ENCODE measurements around the gene ELMO1.

Gene ELMO1

DNA sequence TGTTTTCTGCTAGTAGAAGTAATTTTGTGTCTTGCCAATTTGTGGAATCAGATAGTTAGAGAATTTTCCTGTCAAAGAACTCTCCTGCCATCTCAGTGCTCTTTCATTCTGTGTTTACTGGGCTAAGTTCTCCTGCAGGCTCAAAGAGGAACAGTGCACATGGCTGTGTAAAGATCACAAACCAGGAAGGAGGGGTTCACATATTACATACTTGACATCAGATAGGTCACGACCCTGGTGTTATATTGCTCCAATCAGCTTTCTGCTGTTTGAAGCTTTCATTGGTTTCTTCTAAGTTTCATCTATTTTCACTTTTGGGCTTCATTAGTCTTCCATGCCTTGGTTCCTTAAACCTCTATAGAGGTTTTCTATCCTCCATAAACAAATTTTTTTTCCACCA lies 13.5 kb upstream of the ELMO1 start:
- DNase-seq, result no peak

DNA sequence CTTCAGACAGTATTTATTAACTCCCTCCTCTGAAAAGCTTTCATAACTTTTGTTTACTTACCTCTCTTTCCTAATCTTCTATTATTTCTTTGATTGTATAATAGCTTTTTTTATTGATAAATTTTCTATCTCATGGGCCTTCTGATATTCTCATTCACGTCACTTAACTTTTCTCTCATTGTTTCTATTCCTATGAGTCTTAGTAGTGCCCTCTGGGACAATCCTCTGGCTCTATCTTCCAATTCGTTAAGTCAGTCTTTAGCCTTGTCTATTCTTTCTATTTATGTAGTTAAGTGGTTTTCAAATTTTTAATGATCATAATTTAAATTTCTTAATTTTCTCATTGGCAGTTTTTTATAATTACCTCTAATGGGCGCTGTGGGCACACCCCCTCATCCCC lies 6.4 kb upstream of the ELMO1 start:
- no peak for DNase-seq

DNA sequence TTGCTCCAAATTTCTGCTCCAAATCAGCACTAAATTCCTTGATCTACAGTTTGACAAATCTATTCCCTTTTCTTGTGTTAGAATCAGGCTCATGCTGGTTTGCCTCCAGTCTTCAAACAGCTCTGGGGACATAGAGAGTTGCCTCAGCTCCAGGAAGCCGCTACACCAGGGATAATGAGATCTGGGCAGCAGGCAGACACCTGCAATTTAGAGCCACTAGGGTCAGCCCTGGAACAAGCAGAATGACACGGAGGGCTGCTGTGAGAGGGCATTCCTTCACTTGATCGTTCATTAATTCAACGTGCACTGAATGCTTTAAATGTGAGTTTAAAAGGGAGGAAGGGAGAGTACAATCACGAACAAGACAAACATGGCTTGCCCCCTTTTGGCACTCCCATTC lies 3.7 kb upstream of the ELMO1 start:
- no peak for DNase-seq

DNA sequence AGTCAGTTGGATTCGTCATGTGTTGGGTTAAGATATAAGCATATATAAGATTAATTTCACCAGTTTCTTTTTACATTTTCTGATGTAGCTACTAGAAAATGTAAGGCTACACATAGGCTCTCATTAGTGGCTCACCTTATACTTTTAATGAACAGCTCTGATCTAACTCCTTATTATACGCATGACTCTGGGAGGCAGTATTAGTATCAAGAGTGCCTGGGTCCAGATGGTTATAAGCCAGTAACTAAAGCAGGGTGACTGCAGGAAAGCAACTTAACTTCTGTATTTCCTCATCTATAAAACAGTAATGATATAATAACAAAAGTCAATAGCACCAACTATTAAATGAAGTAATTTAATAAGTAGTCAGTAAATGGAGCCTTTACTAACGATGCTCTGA lies 1.4 kb upstream of the ELMO1 start:
- DNase-seq, result no peak

DNA sequence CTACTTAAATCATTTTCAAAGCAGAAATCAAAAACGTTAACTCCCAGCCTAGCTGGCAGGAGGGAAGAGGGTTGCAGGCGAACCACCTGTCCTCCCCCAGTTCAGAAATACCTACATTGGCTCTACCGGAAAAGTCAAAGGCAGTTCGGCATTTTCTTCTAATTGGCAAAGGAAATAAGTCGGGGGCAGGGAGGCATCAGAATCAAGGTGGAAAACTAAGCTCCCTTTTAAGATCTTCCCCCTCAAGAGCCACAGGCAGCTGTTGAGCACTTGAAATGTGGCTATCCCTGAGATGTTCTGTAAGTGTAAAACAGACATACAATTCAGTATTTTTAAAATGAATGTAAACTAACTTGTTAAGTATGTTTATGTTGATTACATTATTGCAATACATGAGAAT lies 957 bp upstream of the ELMO1 start:
- no peak for DNase-seq

DNA sequence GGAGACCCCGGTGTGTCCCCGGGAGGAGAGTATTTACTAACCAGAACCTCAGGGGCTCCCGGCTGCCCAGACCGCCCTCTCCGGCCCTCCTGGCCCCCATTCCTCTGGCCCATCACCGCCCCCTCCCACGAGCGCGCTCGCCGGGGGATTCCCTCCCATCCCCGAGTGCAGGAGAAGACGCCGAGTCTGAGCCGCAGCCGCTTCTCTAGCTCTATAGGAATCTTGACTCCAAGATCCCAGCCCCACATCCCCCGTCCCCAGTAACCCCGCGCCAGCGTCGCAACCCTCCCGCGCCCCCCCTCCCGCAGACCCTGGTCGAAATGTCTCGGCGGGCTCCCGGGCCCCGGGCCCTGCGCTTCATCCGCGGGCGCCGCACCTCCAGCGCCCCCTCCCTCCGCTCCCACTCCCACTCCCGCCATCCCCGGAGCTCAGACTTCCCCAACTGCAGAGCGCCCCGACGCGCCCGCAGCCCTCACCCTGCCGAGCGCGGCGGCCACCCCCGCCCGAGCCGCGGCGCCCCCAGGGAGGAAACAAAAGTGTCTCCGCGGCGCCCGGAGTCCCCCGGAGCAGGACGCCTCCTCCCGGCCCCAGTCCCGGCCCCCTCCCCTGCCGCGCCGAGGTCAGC lies 541 bp downstream of the ELMO1 start:
- DNase-seq, result peak; percentile 30

DNA sequence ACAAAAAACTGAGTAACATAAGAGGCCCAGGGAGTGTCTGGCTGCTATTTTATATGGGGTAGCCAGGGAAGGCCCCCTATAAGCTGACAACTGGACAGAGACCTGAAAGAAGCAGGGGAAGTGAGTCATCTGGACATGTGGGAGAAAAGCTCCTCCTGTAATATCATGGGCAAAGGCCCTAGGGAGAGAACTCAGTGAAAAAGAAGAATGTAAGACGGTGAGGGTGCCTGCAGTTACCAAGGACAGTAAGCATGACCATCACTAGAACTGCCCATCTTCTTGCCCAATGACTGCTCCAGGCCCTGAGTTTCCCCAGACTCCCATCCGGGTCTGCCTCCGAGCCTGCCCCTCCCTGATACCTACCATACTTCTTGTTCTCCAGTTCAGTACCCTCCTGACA lies 2.3 kb downstream of the ELMO1 start:
- DNase-seq, result no peak

DNA sequence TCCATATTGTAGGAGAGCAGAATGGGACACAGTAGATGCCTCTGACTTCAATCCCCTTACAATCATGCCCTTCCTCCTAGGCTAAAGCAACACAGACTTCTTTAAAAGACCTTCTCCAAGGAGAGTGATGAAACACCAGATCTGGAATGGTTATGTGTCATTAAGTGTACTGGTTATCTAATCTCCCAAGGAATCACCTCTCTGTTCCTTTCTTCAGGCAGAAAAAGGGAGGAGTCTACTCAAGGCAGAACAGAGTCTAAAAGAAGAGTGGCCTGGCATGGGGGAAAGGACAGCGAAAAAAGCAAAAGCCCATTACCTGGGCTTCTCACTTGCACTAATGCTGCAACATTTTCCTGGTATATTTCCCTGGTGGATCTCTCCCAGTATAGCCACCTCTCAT lies 2.9 kb downstream of the ELMO1 start:
- no peak for DNase-seq

DNA sequence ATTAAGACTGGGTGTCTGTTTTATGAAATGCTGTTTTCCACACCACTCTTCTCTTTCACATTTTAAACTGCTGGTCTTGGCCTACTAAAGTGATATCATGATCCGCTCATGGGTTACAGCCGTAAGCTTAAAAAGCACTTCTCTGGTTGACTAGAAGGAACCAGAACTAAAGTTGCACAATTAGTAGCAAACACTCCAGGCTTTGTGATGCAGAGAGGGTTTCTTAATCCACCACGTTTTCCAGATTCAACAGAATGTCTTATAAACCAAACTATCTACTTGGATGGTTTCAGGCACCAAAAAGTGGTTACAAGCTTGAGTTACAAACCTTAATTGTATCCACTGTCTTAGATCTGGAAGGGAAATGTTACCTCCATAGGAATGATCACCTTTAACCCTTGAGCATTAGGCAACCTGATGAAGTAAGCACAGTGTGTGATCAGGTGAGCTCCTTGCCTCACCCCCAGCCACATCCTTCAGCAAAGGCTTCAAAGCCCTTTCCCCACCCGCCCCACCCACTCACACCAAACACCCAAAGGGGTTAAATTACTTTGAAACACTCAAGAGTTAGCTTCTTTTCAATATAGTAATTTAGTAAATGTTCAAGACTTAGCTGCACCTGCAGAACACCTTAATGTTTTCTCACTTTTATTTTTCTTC lies 3.5 kb downstream of the ELMO1 start:
- DNase-seq, result peak; percentile 43

DNA sequence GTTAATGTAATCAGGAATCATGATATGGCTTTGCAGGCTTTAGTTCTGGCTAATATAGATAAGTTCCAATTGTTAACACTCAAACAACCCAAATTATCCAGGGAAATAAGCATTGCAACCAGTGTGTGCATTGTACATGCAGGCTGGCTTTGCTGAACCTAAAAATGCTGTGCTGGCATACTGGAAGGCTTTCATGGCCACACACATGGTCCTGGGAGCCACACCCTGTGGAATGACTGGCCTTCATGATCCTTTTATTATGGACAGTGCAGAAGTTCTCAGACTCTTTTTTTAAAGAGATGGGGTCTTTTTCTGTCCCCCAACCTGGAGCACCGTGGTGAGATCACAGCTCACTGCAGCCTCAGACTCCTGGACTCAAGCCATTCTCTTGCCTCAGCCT lies 5.0 kb downstream of the ELMO1 start:
- DNase-seq, result no peak

DNA sequence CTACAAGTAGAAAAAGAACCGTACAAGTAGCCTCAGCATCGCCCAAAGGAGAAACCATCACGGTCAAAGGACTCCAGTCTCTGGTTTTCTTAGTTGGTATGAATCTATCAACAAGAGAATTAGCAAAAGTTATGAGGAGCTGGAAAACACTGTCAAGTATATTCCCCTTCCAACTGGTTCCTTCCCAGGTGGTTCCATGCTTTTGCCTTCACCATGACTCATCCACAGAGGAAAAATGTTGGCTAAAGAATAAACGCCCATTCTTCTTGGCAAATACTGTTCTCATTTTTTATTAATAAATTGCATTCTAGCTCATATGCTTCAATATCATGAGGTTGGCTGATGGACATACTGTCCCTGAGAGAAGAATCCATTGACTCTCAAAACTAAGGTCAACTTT lies 6.4 kb downstream of the ELMO1 start:
- DNase-seq, result no peak

DNA sequence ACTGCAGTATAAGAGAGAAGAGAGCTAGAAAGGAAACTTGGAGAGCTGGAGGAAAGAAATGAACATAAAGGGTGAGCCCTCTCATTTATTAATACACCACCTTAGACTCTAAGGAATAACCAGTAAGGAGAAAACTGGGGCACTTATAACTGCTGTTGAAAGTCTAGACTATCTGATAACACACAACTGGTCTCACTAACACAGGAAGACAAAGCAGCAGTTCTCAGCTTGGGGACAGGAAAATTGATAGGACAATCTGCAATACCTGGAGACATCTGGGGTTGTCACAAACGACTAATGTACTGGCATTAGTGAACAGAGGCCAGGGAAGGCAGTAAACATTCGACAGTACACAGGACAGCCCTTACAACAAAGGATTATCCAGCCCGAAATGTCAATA lies 6.8 kb downstream of the ELMO1 start:
- peak; percentile 72 for DNase-seq

DNA sequence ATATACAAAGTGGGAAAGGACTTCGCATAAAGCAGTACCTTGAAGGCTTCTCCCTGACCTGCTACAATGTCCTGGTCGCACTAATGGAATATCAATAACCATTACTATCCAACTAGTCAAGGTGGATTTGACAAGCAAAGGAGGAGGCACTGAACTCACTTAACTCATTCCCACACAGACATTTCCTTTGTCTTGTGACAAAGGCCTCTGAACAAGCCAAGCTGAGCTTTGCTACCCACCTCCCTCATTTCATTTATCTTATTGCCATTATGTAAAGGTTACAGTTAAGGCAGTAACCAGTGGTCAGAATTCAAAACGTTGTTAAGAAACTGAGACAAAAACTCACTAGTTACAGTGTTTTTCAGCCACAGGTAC lies 7.3 kb downstream of the ELMO1 start:
- DNase-seq, result peak; percentile 65

DNA sequence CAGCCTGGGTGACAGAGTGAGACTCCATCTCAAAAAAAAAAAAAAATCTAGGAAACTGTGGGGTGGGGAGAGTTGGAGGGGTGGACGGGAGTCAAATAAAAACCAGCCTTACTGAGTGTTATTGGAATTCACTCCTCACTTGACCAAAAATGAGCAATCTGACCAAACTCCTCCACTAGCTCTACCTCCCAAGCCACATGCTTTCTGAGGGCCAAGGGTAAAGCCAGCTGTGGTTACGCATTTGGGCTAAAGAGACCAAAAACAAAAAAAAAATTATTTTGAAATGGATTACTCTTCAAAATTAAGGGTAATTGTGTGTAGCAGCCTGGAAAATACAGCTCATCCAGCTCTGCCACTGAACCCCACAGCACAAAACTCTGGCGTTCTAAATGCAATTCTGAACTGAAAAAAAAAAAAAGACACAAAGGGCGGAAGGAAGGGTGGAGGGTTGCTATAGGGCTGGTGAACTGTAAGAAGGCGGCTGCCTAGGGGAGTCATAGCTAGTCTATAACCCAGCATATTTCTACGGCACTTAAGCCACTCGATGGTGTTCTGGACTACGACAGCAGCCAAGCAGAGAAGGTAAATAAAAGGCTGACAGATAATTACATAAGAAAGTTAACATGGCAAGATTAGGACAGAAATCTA lies 7.8 kb downstream of the ELMO1 start:
- DNase-seq, result peak; percentile 74

DNA sequence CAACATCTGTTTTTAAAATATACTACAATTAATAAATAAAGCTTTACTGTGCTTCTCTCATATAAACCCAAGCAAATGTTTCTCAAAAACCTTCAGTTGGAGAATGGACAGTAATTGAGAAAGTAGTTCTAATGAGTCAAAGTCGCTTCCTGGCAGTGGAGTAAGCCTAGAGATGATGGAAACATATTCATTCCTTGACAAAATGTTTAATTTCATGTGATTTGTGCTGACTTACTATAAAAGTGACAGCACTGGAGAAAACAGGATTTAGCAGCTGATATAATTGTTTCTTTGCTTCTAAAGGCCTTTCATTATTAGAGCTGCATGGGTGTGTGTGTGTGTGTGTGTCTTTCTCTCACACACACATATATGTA lies 9.0 kb downstream of the ELMO1 start:
- DNase-seq, result no peak

DNA sequence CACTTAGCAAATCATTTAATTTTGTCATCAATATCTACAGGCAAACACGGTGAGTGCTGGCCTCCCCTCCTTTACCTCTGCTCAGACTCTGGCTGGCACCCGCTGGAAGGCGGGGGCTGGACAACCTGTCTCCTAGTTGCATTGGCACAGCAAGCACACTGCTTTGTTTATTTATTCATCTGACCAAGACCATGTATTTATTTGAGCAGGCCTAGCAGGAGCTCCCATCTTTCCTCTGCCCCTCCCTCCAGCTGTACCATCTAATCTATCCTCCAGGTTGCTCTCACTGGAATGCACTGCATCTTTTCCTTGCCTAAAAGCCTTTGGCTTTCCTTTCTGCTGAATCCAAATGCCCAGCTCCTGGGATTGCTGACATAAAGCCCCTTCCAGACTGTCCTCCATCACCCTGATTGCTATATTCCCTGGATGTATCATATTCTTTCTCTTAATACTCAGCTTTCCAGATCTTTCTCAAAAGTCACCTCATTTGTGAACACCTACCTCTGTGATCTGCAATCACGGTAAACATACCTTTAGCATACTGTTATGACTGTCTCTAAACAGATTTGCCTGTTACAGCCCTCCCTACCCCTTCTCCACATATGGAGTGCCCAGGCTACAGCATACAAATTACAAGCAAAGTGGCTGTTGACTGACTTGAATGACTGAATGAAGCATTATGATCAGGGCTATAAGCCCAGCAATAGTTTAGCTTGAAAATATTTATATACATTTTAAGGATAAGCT lies 9.6 kb downstream of the ELMO1 start:
- DNase-seq, result no peak

DNA sequence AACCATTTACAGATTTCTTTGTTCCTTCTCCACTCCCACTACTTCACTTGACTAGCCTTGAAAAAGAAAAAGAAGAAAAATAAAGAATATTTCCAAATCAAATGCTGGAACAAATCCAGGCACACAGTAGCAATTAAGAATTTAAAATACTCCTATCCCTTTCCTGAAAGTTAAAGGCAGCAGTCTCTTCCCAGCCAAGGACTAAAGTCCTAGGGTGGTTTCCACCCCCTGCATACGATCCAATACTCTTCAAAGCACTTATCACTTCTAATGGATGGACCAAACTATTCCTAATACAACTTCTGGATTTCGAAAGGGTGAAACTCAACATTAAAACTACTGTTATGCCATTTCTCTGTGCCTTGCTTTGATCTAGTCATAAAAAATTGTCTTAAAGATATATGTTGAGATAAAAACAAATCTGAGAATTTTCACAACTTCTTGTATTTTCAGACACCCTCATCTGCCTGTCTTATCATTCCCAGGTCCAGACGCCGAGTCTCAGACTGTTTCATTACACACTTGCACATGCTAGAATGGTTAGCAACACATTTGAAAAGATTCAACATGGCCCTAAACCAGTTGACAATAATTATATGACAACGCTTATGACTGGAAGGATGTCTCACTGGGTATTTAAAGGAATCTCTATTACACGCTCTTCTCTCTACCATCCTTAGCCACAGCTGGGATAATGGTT lies 13.4 kb downstream of the ELMO1 start:
- no peak for DNase-seq

DNA sequence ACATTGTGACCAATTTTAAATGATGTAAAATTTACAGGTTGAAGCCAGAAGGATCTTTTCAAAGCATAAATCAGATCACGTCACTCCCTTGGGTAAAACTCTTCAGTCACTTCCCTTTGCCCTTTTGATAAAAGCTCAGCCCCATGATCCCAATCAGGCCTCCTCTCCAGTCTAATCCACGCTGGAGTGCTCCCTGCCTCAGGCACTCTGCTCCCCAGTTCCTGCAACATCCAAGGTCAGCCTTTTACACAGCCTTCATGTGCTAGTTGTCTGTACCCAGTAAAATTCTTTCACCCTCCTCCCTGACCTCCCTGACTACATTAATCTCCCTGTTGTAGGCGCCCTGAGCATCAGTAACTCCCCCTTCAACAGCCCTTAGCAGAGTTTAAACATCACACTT lies 14.1 kb downstream of the ELMO1 start:
- DNase-seq, result no peak

DNA sequence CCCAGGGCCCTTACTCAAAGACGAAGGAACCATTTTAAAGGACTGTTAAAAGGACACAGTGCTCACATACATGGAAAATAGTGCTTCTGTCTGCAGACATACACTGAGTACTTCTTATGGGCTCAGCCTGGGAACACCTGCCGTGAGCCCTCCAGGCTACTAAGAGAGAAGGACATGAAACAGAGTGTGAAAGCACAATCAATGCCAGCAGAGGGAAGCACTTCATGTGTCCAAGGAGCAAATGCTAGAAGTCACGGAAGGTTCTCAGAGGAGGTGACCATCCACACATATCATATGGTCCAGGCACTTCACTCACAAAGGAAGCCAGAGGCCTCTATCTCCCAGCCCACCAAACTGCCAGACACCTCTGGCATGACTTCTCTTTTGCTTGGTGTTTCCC lies 15.5 kb downstream of the ELMO1 start:
- peak; percentile 75 for DNase-seq

DNA sequence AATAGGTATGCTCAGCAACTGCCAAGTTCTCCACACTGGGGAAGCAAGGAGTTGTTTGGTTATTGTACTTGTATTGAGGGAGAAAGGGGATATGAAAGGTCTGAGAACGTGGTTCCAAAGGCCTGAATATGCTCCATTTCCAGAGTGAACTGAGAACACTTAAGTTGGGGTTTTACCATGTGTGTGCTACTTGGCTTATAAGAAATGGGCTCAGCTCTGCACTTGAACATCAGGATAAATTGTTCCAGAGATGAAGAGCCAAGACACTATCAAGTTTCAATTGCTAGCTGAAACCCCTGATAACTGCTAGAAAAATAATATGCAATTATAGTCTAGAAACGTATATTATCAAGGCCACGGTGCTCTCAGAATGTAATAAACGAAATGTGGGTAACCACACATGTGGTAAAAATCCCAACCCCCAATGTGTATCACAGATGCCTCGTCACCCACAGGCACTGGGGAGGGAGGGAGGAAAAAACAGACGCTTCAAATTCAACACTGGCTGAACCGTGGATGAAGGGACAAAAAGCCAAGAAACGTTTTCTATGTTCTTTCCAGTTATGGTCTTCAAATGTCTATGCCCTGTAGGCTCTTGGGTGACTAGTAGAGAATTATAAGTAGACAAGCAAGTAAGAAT lies 16.3 kb downstream of the ELMO1 start:
- peak; percentile 89 for DNase-seq

DNA sequence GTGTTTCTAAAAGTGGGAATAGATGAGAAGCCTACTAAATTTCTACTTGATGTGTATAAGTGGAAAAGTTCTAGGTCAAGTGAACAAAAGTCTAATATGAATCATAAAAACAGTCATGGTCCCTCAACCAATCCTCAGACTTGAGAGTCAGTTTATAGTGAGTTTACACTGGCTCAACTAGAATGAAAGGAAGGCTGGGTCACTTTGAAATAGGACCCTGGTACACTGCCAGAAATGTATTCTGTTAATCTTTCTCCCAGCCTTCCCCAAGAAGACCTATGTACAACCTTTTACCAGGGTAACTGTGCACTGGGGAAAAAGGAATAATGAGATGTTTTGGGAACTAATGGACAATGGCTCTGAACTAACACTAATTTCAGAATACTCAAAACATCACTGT lies 17.3 kb downstream of the ELMO1 start:
- no peak for DNase-seq

DNA sequence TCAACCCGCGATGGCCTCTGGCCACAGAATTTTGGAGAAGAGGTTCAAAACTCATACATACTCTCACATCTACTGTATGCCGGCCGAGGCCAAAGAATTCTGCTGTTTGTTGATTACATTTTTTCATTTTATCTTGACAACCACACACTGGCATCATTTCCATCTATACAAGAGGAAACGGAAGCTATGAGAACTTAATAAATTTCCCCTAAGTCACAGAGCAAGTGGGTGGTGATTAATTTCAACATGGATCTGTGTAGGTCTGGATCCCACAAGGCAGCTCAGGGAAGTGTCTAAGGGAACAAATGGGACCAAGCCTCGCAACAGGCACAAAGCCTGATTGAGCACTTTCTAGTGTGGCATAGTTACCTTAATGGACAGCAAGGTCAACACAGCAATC lies 18.0 kb downstream of the ELMO1 start:
- peak; percentile 64 for DNase-seq

DNA sequence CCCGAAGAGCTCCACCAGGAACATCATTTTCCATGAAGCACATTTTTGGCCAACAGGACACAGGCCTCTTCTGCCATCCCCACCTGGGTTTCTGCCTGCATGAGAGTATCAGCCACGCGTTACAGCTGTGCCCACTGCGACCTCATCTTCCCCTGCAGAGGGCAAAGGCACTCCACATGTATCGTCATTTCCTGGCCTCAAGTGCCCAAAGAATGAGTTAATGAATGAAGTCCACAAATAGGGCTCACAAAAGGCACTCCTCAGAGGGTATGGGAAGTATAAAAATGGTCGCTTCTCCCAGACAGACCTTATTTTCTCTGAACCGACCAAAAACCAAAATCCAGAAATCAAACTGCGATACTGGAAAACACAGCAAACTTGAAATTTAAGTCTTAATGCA lies 18.5 kb downstream of the ELMO1 start:
- no peak for DNase-seq
